Mesenchymal stem cell (in vitro differentiated cells and primary cell): ENCODE results near the gene ITGB7.

ENCODE experiments used
- DNase-seq: peaks from one replicate; pipeline ENCODE4 v3.0.0-alpha.2; 2013
- H2AFZ ChIP-seq: one replicate; pipeline ENCODE4 v1.6.1; 2013; ENCODE audit warnings: low read depth, mild to moderate bottlenecking, control low read depth, inconsistent platforms, low read length, moderate library complexity
- H2AK5ac ChIP-seq: 2 replicates; pipeline ENCODE4 v1.6.1; 2013; ENCODE audit warnings: low read length, moderate library complexity, mild to moderate bottlenecking, inconsistent platforms; ENCODE audit not compliant: severe bottlenecking
- H2BK120ac ChIP-seq: one replicate; pipeline ENCODE4 v1.6.1; 2013; ENCODE audit warnings: low read depth, mild to moderate bottlenecking, inconsistent platforms, low read length, moderate library complexity
- H2BK12ac ChIP-seq, 2 experiments: one replicate each; pipeline ENCODE4 v1.6.1; 2013; ENCODE audit warnings: inconsistent platforms in 2 of 2, low read length in 2 of 2, mild to moderate bottlenecking in 2 of 2, moderate library complexity in 2 of 2, control low read depth in 1 of 2
- H2BK15ac ChIP-seq: one replicate; pipeline ENCODE4 v1.6.1; 2013; ENCODE audit warnings: mild to moderate bottlenecking, low read depth, inconsistent platforms; ENCODE audit not compliant: poor library complexity, severe bottlenecking
- H2BK5ac ChIP-seq: 2 replicates; pipeline ENCODE4 v1.6.1; 2013; ENCODE audit warnings: low read depth, mild to moderate bottlenecking, low read length, control low read depth, inconsistent platforms; ENCODE audit not compliant: poor library complexity, severe bottlenecking
- H3K14ac ChIP-seq, 2 experiments: one replicate each; pipeline ENCODE4 v1.6.1; 2013; ENCODE audit warnings: inconsistent platforms in 2 of 2, low read length in 2 of 2, control low read depth in 1 of 2, mild to moderate bottlenecking in 1 of 2, moderate library complexity in 1 of 2
- H3K18ac ChIP-seq, 2 experiments: one replicate each; pipeline ENCODE4 v1.6.1; 2013; ENCODE audit warnings: inconsistent platforms in 2 of 2, low read length in 2 of 2, control low read depth in 1 of 2, low read depth in 1 of 2, mild to moderate bottlenecking in 1 of 2
- H3K23ac ChIP-seq, 2 experiments: one replicate each; pipeline ENCODE4 v1.6.1; 2013; ENCODE audit warnings: inconsistent platforms in 2 of 2, low read length in 2 of 2, mild to moderate bottlenecking in 2 of 2, moderate library complexity in 2 of 2, control low read depth in 1 of 2
- H3K27ac ChIP-seq: 2 replicates; pipeline ENCODE4 v1.5.1; 2013; ENCODE audit warnings: mild to moderate bottlenecking, moderate library complexity, low read length, control low read depth, inconsistent platforms; ENCODE audit not compliant: poor library complexity, severe bottlenecking
- H3K27me3 ChIP-seq, 2 experiments: 2 replicates each; pipeline versions ENCODE4 v1.6.1 to v1.7.0; 2013; ENCODE audit warnings: low read length in 2 of 2, mild to moderate bottlenecking in 2 of 2, moderate library complexity in 2 of 2, control low read depth in 1 of 2, inconsistent platforms in 1 of 2; ENCODE audit not compliant: control insufficient read depth in 1 of 2, insufficient read depth in 1 of 2
- H3K36me3 ChIP-seq, 2 experiments: 2 replicates each; pipeline versions ENCODE4 v1.6.1 to v1.7.0; 2013; ENCODE audit warnings: low read length in 2 of 2, control low read depth in 1 of 2, inconsistent platforms in 1 of 2, low read depth in 1 of 2, mild to moderate bottlenecking in 1 of 2; ENCODE audit not compliant: insufficient read depth in 2 of 2, control insufficient read depth in 1 of 2
- H3K4ac ChIP-seq, 2 experiments: one replicate each; pipeline ENCODE4 v1.6.1; 2013; ENCODE audit warnings: inconsistent platforms in 2 of 2, low read length in 2 of 2, mild to moderate bottlenecking in 2 of 2, moderate library complexity in 2 of 2, control low read depth in 1 of 2, low read depth in 1 of 2
- H3K4me1 ChIP-seq: 2 replicates; pipeline ENCODE4 v1.6.1; 2013; ENCODE audit warnings: low read depth, low read length, control low read depth; ENCODE audit not compliant: control insufficient read depth, insufficient read depth
- H3K4me2 ChIP-seq: 2 replicates; pipeline ENCODE4 v1.6.1; 2013; ENCODE audit warnings: low read length, mild to moderate bottlenecking, inconsistent platforms; ENCODE audit not compliant: poor library complexity, severe bottlenecking
- H3K4me3 ChIP-seq, 2 experiments: 2 replicates each; pipeline versions ENCODE4 v1.5.1 to v1.7.0; 2013; ENCODE audit warnings: low read length in 2 of 2, mild to moderate bottlenecking in 2 of 2, control low read depth in 1 of 2, low read depth in 1 of 2; ENCODE audit not compliant: insufficient read depth in 1 of 2
- H3K79me1 ChIP-seq: replicated peaks from 2 replicates; pipeline ENCODE4 v1.6.1; 2013; ENCODE audit warnings: mild to moderate bottlenecking, control low read depth, low read length, inconsistent platforms; ENCODE audit not compliant: poor library complexity, severe bottlenecking
- H3K9ac ChIP-seq: 2 replicates; pipeline ENCODE4 v1.7.0; 2013; ENCODE audit warnings: mild to moderate bottlenecking, low read length, moderate library complexity
- H3K9me3 ChIP-seq: 2 replicates; pipeline ENCODE4 v1.7.0; 2013; ENCODE audit warnings: mild to moderate bottlenecking, low read length; ENCODE audit not compliant: control insufficient read depth
- H4K8ac ChIP-seq: one replicate; pipeline ENCODE4 v1.6.1; 2013; ENCODE audit warnings: inconsistent platforms, mild to moderate bottlenecking, low read length, moderate library complexity
- H4K91ac ChIP-seq: one replicate; pipeline ENCODE4 v1.6.1; 2013; ENCODE audit warnings: mild to moderate bottlenecking, low read length, inconsistent platforms
- WGBS: methylation state at CpG from one replicate; pipeline ENCODE4 v1.1.7; 2013; ENCODE audit warnings: mixed read lengths; 5-methylcytosine and 5-hydroxymethylcytosine counted together

The ITGB7 gene

DNA sequence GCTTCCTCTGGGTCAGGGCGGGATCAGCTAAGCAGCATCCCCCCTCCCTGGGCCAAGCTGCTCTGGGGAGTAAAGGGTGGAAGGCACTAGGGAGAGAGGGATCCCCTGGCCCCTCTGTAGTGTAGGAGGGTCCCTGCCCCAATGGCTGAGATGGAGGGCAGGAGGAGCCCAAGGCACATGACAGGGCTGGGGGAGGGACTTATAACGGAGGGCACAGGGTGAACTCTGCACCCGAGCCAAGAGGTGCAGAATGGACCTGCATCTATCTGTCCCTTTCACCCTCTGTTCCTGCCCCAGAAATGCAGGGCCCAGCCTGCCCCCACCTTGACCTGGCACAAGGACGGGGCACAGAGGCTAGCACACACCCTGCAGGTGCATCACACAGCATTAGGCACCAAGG is 3.8 kb upstream of the ITGB7 start:
- Histone ChIP-seq H3K18ac (no peak overlapping the region), H4K91ac (no peak overlapping the region), H3K14ac (no peak overlapping the region), H3K9me3 (no peaks in the 10 kb centered on the region), H3K23ac (no peak overlapping the region), H3K27ac (no peak overlapping the region), H2AFZ (no peak overlapping the region), H3K4me1 (peaks cover 6% of the 10 kb centered on the region), H3K9ac (no peak overlapping the region), H2AK5ac (no peak overlapping the region), H3K4me3 (no peak overlapping the region), H3K4me2 (no peak overlapping the region), H2BK12ac (no peak overlapping the region), H3K79me1 (peaks cover 3% of the 10 kb centered on the region), H3K36me3 (peaks cover 48 to 63% of the 10 kb centered on the region in 2 experiments), H2BK15ac (no peak overlapping the region), H2BK120ac (no peak overlapping the region), H2BK5ac (no peak overlapping the region), H3K4ac (no peak overlapping the region), H3K27me3 (no peaks in the 10 kb centered on the region), H4K8ac (no peak overlapping the region)
- DNase-seq: no peak
- 76% methylated on average over 4 of the region's 4 CpGs for WGBS

DNA sequence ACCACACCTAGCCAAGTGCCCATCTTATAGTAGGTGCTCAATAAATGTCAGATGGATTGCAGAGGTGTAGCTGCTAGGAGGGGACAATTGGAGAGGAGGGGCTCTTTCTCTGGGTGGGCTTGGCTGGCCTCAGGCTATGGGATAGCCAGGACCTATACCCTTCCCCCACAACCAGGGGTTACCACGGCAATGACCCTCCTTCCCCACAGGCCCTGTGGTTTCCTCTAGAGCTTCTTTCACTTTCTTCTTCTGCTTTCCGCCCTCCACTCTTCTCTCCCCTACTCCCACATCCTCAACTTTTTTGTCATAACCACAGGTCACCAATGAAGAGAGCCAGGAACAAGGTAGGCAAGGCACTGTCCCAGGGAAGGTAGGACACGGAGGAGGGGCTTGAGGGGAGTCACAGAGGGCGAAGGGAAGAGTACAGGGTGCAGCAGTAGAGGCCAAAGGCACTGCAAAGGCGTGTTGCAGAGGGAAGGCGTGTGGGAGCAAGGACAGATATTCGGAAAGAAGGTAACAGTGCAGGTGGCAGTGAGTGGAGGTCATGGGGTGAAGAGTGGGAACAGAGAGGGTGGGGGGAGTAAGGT is 1.9 kb upstream of the ITGB7 start:
- H3K4me1 ChIP-seq: peaks cover 7% of the 10 kb centered on the region
- H2BK15ac ChIP-seq: peak overlapping the region; percentile 6
- peak overlapping the region in 1 of 2 experiments; percentile 62 for H3K18ac ChIP-seq
- H3K14ac ChIP-seq: peak overlapping the region in 1 of 2 experiments; percentile 12
- no peak overlapping the region for H2BK12ac ChIP-seq
- H3K79me1 ChIP-seq: no peaks in the 10 kb centered on the region
- H3K9ac ChIP-seq: peak overlapping the region; percentile 14
- no peak overlapping the region for H3K4me3 ChIP-seq
- no peak overlapping the region for H2BK5ac ChIP-seq
- H3K27ac ChIP-seq: no peak overlapping the region
- no peak for DNase-seq
- no peaks in the 10 kb centered on the region for H3K27me3 ChIP-seq
- peak overlapping the region; percentile 80 for H4K91ac ChIP-seq
- no peak overlapping the region for H3K4me2 ChIP-seq
- H4K8ac ChIP-seq: peak overlapping the region; percentile 39
- no peak overlapping the region for H3K23ac ChIP-seq
- H2AK5ac ChIP-seq: no peak overlapping the region
- H3K9me3 ChIP-seq: no peaks in the 10 kb centered on the region
- 82% methylated on average over 7 of the region's 7 CpGs for WGBS
- H2AFZ ChIP-seq: no peak overlapping the region
- peaks cover 30 to 45% of the 10 kb centered on the region in 2 experiments for H3K36me3 ChIP-seq
- H2BK120ac ChIP-seq: no peak overlapping the region
- no peak overlapping the region for H3K4ac ChIP-seq

DNA sequence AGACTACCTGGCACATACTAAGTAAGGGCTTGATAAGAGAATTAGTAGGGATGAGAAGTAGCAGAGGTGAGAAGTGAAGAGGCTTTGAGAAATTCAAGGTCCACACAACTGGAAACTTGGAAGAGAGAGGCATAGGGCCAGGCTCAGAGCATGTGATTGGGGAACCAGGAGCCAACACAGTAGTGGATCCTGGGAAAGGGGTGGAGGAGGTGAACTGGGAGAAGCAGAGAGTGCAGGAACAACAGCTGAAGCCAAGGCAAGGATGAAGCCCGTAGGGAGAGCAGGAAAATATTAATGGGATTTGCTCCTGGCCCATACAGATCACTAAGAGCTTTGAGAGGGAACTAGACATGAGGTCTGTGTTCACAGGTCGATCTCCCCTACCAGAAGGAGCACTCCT is 1.4 kb upstream of the ITGB7 start:
- DNase-seq: no peak
- peak overlapping the region; percentile 14 for H3K9ac ChIP-seq
- H2AFZ ChIP-seq: no peak overlapping the region
- no peak overlapping the region for H3K4ac ChIP-seq
- no peak overlapping the region for H3K4me2 ChIP-seq
- no peak overlapping the region for H3K23ac ChIP-seq
- no peak overlapping the region for H2BK120ac ChIP-seq
- H2AK5ac ChIP-seq: no peak overlapping the region
- no peak overlapping the region for H4K8ac ChIP-seq
- no peak overlapping the region for H3K14ac ChIP-seq
- H2BK15ac ChIP-seq: no peak overlapping the region
- no peak overlapping the region for H3K4me3 ChIP-seq
- H3K79me1 ChIP-seq: no peaks in the 10 kb centered on the region
- no peaks in the 10 kb centered on the region for H3K27me3 ChIP-seq
- H3K18ac ChIP-seq: no peak overlapping the region
- H3K9me3 ChIP-seq: no peaks in the 10 kb centered on the region
- H4K91ac ChIP-seq: no peak overlapping the region
- H2BK12ac ChIP-seq: no peak overlapping the region
- H3K36me3 ChIP-seq: peaks cover 25 to 40% of the 10 kb centered on the region in 2 experiments
- H2BK5ac ChIP-seq: no peak overlapping the region
- no peak overlapping the region for H3K27ac ChIP-seq
- peaks cover 7% of the 10 kb centered on the region for H3K4me1 ChIP-seq
- 78% methylated on average over 2 of the region's 2 CpGs for WGBS

DNA sequence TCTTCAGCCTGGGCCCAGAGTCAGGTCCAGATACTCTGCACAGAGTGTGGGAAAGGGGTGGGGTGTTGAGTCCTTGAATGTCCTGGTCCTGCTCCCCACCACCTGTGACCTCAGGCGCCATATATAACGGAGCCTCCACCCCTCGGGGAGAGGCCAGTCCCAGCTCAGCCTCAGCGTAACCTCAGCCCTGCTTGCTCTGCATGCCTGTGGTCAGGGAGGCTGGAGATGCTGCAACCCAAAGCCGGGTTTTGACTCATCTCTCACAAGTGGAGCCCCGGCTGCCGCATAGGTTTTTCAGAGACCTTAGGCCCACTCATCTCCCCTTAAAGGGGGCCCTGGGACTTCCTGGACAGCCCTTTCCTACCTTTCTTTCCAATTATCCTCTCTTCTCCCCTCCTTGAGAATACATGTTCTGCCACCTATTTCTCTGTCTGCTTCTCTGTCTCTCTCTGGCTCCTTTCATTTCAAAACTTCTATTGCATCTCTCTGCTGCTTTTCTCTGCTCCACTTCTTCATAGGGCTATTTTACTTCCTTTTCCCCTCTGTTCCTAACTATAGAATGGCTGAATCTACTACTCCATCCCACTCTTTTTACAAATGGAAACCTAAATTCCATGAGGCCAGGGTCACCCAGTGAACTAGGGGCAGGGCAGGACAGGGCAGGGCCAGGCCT is 1.2 kb downstream of the ITGB7 start:
- WGBS: 0% methylated on average over 7 of the region's 7 CpGs
- peak overlapping the region; percentile 74 for H4K8ac ChIP-seq

More for the DNA sequence above, 1.2 kb downstream of the ITGB7 start:
- Histone ChIP-seq H3K4me3 (peak overlapping the region in 1 of 2 experiments; percentile 54), H2AK5ac (peak overlapping the region; percentile 75), H2AFZ (no peak overlapping the region), H3K4me1 (peaks cover 11% of the 10 kb centered on the region), H3K79me1 (no peaks in the 10 kb centered on the region), H3K36me3 (peaks cover 9 to 15% of the 10 kb centered on the region in 2 experiments), H3K4ac (peak overlapping the region; percentile 40 to 68), H3K14ac (peak overlapping the region in 1 of 2 experiments; percentile 44), H3K9me3 (no peaks in the 10 kb centered on the region), H3K18ac (peak overlapping the region; percentile 34 to 74), H3K4me2 (no peak overlapping the region), H2BK12ac (peak overlapping the region; percentile 49 to 64), H2BK15ac (no peak overlapping the region), H2BK5ac (no peak overlapping the region), H2BK120ac (peak overlapping the region; percentile 37), H4K91ac (peak overlapping the region; percentile 67), H3K23ac (peak overlapping the region in 1 of 2 experiments; percentile 70), H3K27me3 (no peaks in the 10 kb centered on the region), H3K9ac (peak overlapping the region; percentile 86), H3K27ac (peak overlapping the region; percentile 8)
- peak; percentile 90 for DNase-seq
